ENCODE measurements around the gene MED10. TPM values are rescaled to one million over a fixed set of nuclear protein-coding genes. Genes with fewer than 3 reads are reported as not detected.

Gene MED10
- total and polyA plus RNA-seq, 9 of the 15 experiments (the other 6 are each of a cell fraction or from before 2014, with no cell fraction given), result 23.8 to 83.4 (median 58.8) TPM

GRCh38 chr5:6396836-6397535 is 18.6 kb upstream of the MED10 start:
- Histone ChIP-seq H2AFZ (ENCODE audit: low read depth, low read length) (no peak overlapping the region), H3K9me3 (replicated peaks; ENCODE audit: control insufficient read depth, insufficient read depth, low read depth, low read length) (no peaks in the 10 kb centered on the region; the same call in 1 of the 2 replicates), H3K27ac (ENCODE audit: extremely low read depth, low read depth, low read length) (no peak overlapping the region), H3K4me3 (no peak overlapping the region), H4K20me1 (replicated peaks; ENCODE audit: control insufficient read depth, insufficient read depth, low read length) (0 out of 2 replicates have a peak, but pooled peaks cover 2% of the 10 kb centered on the region), H3K9ac (ENCODE audit: insufficient read depth in 1 of 2, low read depth in 2 of 2, low read length in 2 of 2) (no peak overlapping the region), H3K4me2 (ENCODE audit: insufficient read depth, low read length) (no peak overlapping the region), H3K79me2 (ENCODE audit: control insufficient read depth, insufficient read depth, low read length) (no peaks in the 10 kb centered on the region), H3K4me1 (replicated peaks in 1 of 2; ENCODE audit: control insufficient read depth in 2 of 2, insufficient read depth in 2 of 2, low read length in 2 of 2) (no peaks in the 10 kb centered on the region; a peak in 2 of 5 replicates), H3K9me1 (ENCODE audit: control insufficient read depth, insufficient read depth, low read length) (no peaks in the 10 kb centered on the region), H3K36me3 (ENCODE audit: control insufficient read depth, insufficient read depth, low read length) (no peaks in the 10 kb centered on the region), H3K27me3 (ENCODE audit: control insufficient read depth in 2 of 2, insufficient read depth in 2 of 2, low read length in 2 of 2) (peaks cover 67 to 76% of the 10 kb centered on the region in 2 experiments)
- CTCF ChIA-PET (ENCODE audit: low intra/inter-chr PET ratio), result no interaction called here
- FAIRE-seq (no peak), ATAC-seq (no peak; the same call in 2 of the 3 replicates), DNase-seq (ENCODE audit: extremely low read depth in 1 of 4, low spot score in 3 of 4) (no peak)
- TF ChIP-seq E2F4 (CRISPR knock-in tag; IDR thresholded peaks at IDR 0.05; ENCODE audit: low read depth) (no peak), BCOR (IDR thresholded peaks at IDR 0.05) (no peak), RNF2 (IDR thresholded peaks at IDR 0.05) (no peak), DPF2 (IDR thresholded peaks at IDR 0.05) (no peak), ELF1 (tag; IDR thresholded peaks at IDR 0.05) (no peak), ZEB2 (IDR thresholded peaks at IDR 0.05) (no peak), SIN3A (IDR thresholded peaks at IDR 0.05; ENCODE audit: borderline replicate concordance in 2 of 2, control insufficient read depth in 1 of 2, low read depth in 2 of 2, low read length in 2 of 2) (no peak), STAG1 (CRISPR knock-in tag; IDR thresholded peaks at IDR 0.05; ENCODE audit: borderline replicate concordance) (no peak), C11orf30 (IDR thresholded peaks at IDR 0.05; ENCODE audit: low read depth) (no peak), ZFPM2 (CRISPR knock-in tag; IDR thresholded peaks at IDR 0.05) (no peak), TCF7 (IDR thresholded peaks at IDR 0.05; ENCODE audit: borderline replicate concordance) (no peak), SMARCB1 (IDR thresholded peaks at IDR 0.05; ENCODE audit: insufficient read length, low read depth) (no peak), ZNF586 (CRISPR knock-in tag; conservative IDR thresholded peaks at IDR 0.05) (no peak)
- TF ChIP-seq, protein P1, sequence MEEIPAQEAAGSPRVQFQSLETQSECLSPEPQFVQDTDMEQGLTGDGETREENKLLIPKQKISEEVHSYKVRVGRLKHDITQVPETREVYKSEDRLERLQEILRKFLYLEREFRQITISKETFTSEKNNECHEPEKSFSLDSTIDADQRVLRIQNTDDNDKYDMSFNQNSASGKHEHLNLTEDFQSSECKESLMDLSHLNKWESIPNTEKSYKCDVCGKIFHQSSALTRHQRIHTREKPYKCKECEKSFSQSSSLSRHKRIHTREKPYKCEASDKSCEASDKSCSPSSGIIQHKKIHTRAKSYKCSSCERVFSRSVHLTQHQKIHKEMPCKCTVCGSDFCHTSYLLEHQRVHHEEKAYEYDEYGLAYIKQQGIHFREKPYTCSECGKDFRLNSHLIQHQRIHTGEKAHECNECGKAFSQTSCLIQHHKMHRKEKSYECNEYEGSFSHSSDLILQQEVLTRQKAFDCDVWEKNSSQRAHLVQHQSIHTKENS (CRISPR knock-in tag; IDR thresholded peaks at IDR 0.05), result no peak
- 4% methylated on average over 11 of the region's 11 CpGs for WGBS (ENCODE audit: insufficient coverage, low coverage, missing lambda C conversion rate)
- BruUV-seq (replicated peaks), result no TSS peak
- in situ Hi-C loops (cut with MboI) (no loop called here), intact Hi-C loops (cut with micrococcal nuclease) (no loop called here)
- POLR2A ChIA-PET, result no interaction called here

Measured in K562 (cell line).